OCI-LY7 (cell line): ENCODE results near the gene ZNF516. TPM values are rescaled to one million over a fixed set of nuclear protein-coding genes. Genes with fewer than 3 reads are reported as not detected.

Experiments
- BruUV-seq: library from RNA; stranded (reverse); fragments of 400-500 nt; replicated peaks from 2 replicates; lab custom pipeline; 2021; lab: Mats Ljungman, UMichigan
- CTCF ChIA-PET: fragments of 300-600 bp; sonication (Branson Sonifier 250); formaldehyde crosslinking; loops from one replicate; lab custom pipeline; 2022; ENCODE audit warnings: antibody characterized with exemption; ENCODE audit not compliant: unreplicated experiment; lab: Charles Lee
- POLR2A ChIA-PET: fragments of 300-600 bp; sonication (Branson Sonifier 250); formaldehyde crosslinking; loops from one replicate; lab custom pipeline; 2022; ENCODE audit warnings: antibody characterized with exemption; lab: Charles Lee
- DNase-seq: peaks from one replicate; pipeline ENCODE4 v3.0.0-alpha.2; 2015; ENCODE audit warnings: low spot score
- H2AFZ ChIP-seq: fragments of 200-600 bp; sonication (generic), shearing (Covaris generic); 2 replicates; pipeline ENCODE4 v1.6.1; 2014; ENCODE audit warnings: mild to moderate bottlenecking, antibody characterized with exemption, low read length, moderate library complexity
- H3K27ac ChIP-seq: fragments of 200-600 bp; sonication (generic); 2 replicates; pipeline ENCODE4 v1.5.1; 2014; ENCODE audit warnings: mixed run types, low read depth, mild to moderate bottlenecking, moderate library complexity, low read length, inconsistent platforms; ENCODE audit not compliant: poor library complexity, severe bottlenecking
- H3K36me3 ChIP-seq: fragments of 200-600 bp; sonication (generic); 2 replicates; pipeline ENCODE4 v1.6.1; 2014; ENCODE audit warnings: mild to moderate bottlenecking, antibody characterized with exemption, low read length, moderate library complexity, mixed read lengths; ENCODE audit not compliant: insufficient read depth
- H3K4me1 ChIP-seq: fragments of 200-600 bp; sonication (generic); 2 replicates; pipeline ENCODE4 v1.5.1; 2014; ENCODE audit warnings: mild to moderate bottlenecking, low read length; ENCODE audit not compliant: insufficient read depth, poor library complexity, severe bottlenecking
- H3K4me2 ChIP-seq: fragments of 200-600 bp; sonication (generic); 2 replicates; pipeline ENCODE4 v1.6.1; 2014; ENCODE audit warnings: mild to moderate bottlenecking, low read length
- H3K4me3 ChIP-seq: fragments of 200-600 bp; sonication (generic); 2 replicates; pipeline ENCODE4 v1.5.1; 2014; ENCODE audit warnings: mild to moderate bottlenecking, low read depth, low read length; ENCODE audit not compliant: poor library complexity, severe bottlenecking
- H3K79me2 ChIP-seq: fragments of 200-600 bp; sonication (generic); 2 replicates; pipeline ENCODE4 v1.6.1; 2016; ENCODE audit warnings: low read depth, mild to moderate bottlenecking, low read length, moderate library complexity, mixed read lengths; ENCODE audit not compliant: insufficient read depth
- H3K9me2 ChIP-seq: fragments of 200-600 bp; sonication (generic); 2 replicates; pipeline ENCODE4 v1.6.1; 2016; ENCODE audit warnings: mild to moderate bottlenecking, low read length, mixed read lengths; ENCODE audit not compliant: insufficient read depth
- H3K9me3 ChIP-seq: fragments of 200-600 bp; sonication (generic); 2 replicates; pipeline ENCODE4 v1.6.1; 2014; ENCODE audit warnings: mild to moderate bottlenecking, mixed run types, low read length, mixed read lengths
- H4K20me1 ChIP-seq: fragments of 200-600 bp; sonication (generic); 2 replicates; pipeline ENCODE4 v1.6.1; 2014; ENCODE audit warnings: mild to moderate bottlenecking, antibody characterized with exemption, low read length, moderate library complexity, mixed read lengths; ENCODE audit not compliant: insufficient read depth
- CTCF ChIP-seq: fragments of 200-600 bp; sonication (generic); conservative IDR thresholded peaks from 2 replicates; pipeline ENCODE4 v1.5.1; 2014; ENCODE audit warnings: mild to moderate bottlenecking, antibody characterized with exemption, low read length, moderate library complexity, mixed read lengths
- EZH2phosphoT487 ChIP-seq: fragments of 200-600 bp; sonication (generic); IDR thresholded peaks from 2 replicates; pipeline ENCODE4 v1.6.1; 2018; ENCODE audit warnings: low read depth, borderline replicate concordance, mild to moderate bottlenecking, mixed run types, antibody characterized with exemption, low read length, moderate library complexity, mixed read lengths
- intact Hi-C: fragments of 100-400 bp; cut with micrococcal nuclease; formaldehyde crosslinking; loops from one replicate; pipeline ENCODE4 v1.10.0; 2022; ENCODE audit not compliant: unreplicated experiment
- total RNA-seq, 2 experiments: library from RNA; depleted of rRNA in 1 of 2; stranded (reverse); fragments of >200 nt in 1 of 2; shearing (Covaris generic) in 1 of 2; gene quantifications; 2 replicates each; pipeline ENCODE4 v1.2.3, GENCODE V29; 2014 to 2022

Gene ZNF516
- total RNA-seq, 2 experiments from 2014 or later: 16.2 to 32.3 TPM

GRCh38 chr18:76491473-76491775, 3.6 kb downstream of the ZNF516 start:
- intact Hi-C loops: loop anchor here (10.0 kb wide), 3 partner anchors 473 to 1277 kb away; partner anchors contain the start of gene TSHZ1
- Histone ChIP-seq H3K4me3 (peak overlapping the region; percentile 77), H4K20me1 (peaks cover 25% of the 10 kb centered on the region; the same call in 1 of the 2 replicates), H3K4me1 (peaks cover 41% of the 10 kb centered on the region), H3K9me2 (no peaks in the 10 kb centered on the region), H2AFZ (no peak overlapping the region), H3K36me3 (no peaks in the 10 kb centered on the region; the same call in 1 of the 2 replicates), H3K4me2 (peak overlapping the region; percentile 81), H3K79me2 (peaks cover 71% of the 10 kb centered on the region), H3K9me3 (no peaks in the 10 kb centered on the region), H3K27ac (no peak overlapping the region)
- ChIA-PET POLR2A (no interaction called here), CTCF (no interaction called here)
- DNase-seq: peak; percentile 48
- BruUV-seq: no TSS peak
- TF ChIP-seq CTCF: no peak
- TF ChIP-seq EZH2phosphoT487: no peak

- Histone ChIP-seq H3K79me2 (peaks cover 77% of the 10 kb centered on the region), H3K9me2 (no peaks in the 10 kb centered on the region), H3K27ac (no peak overlapping the region), H2AFZ (no peak overlapping the region), H3K9me3 (no peaks in the 10 kb centered on the region), H3K4me1 (peaks cover 47% of the 10 kb centered on the region), H3K4me3 (peak overlapping the region; percentile 67), H3K36me3 (no peaks in the 10 kb centered on the region; the same call in 1 of the 2 replicates), H3K4me2 (peak overlapping the region; percentile 81), H4K20me1 (peaks cover 25% of the 10 kb centered on the region; the same call in 1 of the 2 replicates)
- no TSS peak for BruUV-seq
- ChIA-PET POLR2A (no interaction called here), CTCF (no interaction called here)
- DNase-seq: no peak
- intact Hi-C loops: loop anchor here (10.0 kb wide), 3 partner anchors 474 to 1276 kb away; partner anchors contain the start of gene TSHZ1
- TF ChIP-seq EZH2phosphoT487: no peak
These were observed 4.2 kb downstream of the ZNF516 start for GRCh38 chr18:76490670-76491472.

GRCh38 chr18:76490033-76490432, 5.0 kb downstream of the ZNF516 start:
- Histone ChIP-seq H3K79me2 (peaks cover 85% of the 10 kb centered on the region), H4K20me1 (peaks cover 27% of the 10 kb centered on the region; the same call in 1 of the 2 replicates), H3K9me3 (no peaks in the 10 kb centered on the region), H3K4me2 (peak overlapping the region; percentile 81), H3K4me3 (peak overlapping the region; percentile 67), H3K27ac (no peak overlapping the region), H3K9me2 (no peaks in the 10 kb centered on the region), H3K4me1 (peaks cover 53% of the 10 kb centered on the region), H2AFZ (no peak overlapping the region), H3K36me3 (no peaks in the 10 kb centered on the region; the same call in 1 of the 2 replicates)
- CTCF ChIA-PET: no interaction called here
- DNase-seq: no peak
- POLR2A ChIA-PET: no interaction called here
- no TSS peak for BruUV-seq
- TF ChIP-seq CTCF (no peak), EZH2phosphoT487 (no peak)
- intact Hi-C loops: loop anchor here (10.0 kb wide), 3 partner anchors 475 to 1275 kb away; partner anchors contain the start of gene TSHZ1
